NOMO-1 (cell line): ENCODE data around the gene CRTC3.
A peak's percentile ranks its signal among the peaks of the same experiment; 100 is the strongest.
"Not testable (repeated sequence)": the region's sequence is repeated elsewhere in the genome, so short reads cannot be mapped to it uniquely, and the experiment has no call there.

Experiments used
- DNase-seq, 2 experiments: peaks; one replicate each; lab custom pipeline; 2025; ENCODE audit not compliant: unreplicated experiment in 2 of 2; lab: John Stamatoyannopoulos, UW

CRTC3 gene

DNA sequence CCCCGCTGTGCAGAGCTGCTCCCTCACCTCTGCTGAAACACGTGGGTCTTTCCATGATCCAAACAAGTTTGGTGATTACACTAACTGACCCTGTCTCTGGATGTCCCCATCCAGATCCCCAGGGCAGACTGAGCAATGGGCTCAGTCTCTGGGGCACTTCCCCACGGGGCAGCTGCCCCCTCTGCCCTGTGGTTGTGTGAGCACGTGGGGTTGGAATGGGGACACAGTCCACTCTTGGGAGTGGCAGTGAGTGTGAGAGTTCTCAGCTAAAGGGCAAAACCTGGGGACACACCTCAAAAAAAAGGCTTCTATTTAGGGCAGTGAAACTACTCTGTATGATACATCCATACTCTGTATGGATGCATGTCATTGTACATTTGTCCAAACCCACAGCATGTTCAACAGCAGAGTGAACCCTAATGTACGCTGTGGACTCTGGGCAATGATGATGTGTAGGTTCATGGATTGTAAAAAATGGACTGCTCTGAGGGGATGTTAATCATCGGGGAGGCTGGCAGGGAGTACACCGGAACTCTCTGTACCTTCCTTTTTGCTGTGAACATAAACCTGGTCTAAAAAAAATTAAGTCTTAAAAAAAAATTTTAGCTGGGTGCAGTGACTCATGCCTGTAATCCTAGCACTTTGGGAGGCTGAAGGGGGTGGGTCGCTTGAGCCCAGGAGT is 137.5 kb downstream of the CRTC3 start:
- DNase-seq: peak in 1 of 2 experiments; percentile 26

DNA sequence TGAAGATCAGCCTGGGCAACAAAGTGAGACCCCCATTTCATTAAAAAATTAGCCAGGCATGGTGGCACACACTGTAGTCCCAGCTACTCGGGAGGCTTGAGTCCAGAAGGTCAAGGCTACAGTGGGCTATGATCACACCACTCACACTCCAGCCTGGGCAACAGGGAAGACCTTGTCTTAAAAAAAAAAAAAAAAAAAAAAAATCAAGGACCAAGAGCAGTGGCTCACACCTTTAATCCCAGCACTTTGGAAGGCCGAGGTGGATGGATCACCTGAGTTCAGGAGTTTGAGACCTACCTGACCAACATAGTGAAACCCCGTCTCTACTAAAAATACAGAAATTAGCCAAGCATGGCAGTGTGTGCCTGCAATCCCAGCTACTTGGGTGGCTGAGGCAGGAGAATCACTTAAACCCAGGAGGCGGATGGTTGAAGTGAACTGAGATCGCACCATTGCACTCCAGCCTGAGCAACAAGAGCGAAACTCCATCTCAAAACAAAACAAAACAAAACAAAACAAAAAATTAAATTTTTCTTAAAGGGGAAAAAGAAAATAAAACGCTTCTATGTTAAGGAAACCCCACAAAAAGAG is 138.1 kb downstream of the CRTC3 start:
- DNase-seq: not testable (repeated sequence)

GRCh38 chr15:90670631-90671030 is 140.9 kb downstream of the CRTC3 start:
- DNase-seq: not testable (repeated sequence)

- no peak for DNase-seq
Observed at GRCh38 chr15:90671216-90671615, 141.5 kb downstream of the CRTC3 start.

DNA sequence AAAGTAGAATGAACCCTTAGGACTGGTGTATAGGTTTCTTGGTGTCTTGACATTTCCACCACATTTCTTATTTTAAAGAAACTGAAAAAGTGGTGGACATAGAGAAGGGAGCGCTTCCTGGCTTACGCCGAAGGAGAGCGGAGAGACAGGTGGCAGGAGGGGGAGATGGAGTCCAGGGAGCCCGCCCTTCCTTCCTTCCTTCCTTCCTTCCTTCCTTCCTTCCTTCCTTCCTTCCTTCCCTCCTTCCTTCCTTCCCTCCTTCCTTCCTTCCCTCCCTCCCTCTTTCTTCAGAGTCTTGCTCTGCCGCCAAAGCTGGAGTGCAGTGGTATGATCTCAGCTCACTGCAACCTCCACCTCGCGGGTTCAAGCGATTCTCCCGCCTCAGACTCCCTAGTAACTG is 143.6 kb downstream of the CRTC3 start:
- not testable (repeated sequence) for DNase-seq

GRCh38 chr15:90674476-90674875 is 144.8 kb downstream of the CRTC3 start:
- no peak for DNase-seq

DNA sequence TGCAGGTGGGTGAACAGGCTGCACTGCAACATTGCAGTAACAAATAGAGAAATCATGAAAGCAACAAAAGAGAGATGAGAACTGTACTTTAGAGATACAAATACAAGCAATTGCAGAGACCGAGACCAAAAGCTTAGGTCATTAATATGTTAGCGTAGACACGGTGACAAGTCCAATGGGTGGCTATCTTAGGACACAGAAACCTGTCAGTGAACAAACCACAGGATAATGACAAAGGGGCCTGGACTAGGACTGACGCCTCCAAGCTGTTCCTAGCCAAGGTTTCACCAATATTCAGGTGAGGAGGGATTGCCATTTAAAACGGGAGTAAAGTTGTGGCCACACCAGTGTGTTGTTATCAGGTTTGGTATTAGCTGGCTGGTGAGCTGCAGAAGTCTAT is 145.7 kb downstream of the CRTC3 start:
- no peak for DNase-seq

- DNase-seq: no peak
Observed at GRCh38 chr15:90677807-90678790, 148.4 kb downstream of the CRTC3 start.

DNA sequence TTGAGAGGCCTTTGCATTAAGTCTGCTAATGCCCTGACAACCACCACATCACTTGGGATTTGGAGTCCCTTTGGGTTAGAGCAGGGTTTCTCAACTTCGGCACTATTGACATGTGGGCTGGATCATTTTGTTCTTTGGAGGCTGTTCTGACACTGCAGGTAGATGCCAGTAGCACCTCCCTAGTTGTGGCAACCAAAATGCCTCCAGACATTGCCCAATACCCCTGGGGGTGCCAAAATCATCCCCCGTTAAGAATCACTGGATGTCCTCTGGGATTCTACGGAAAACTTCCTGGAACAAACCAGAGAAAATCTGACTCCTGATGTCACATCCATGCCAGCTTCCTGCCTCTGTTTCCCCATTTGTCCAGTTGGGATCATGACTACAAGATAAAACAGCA is 150.2 kb downstream of the CRTC3 start:
- no peak for DNase-seq

DNA sequence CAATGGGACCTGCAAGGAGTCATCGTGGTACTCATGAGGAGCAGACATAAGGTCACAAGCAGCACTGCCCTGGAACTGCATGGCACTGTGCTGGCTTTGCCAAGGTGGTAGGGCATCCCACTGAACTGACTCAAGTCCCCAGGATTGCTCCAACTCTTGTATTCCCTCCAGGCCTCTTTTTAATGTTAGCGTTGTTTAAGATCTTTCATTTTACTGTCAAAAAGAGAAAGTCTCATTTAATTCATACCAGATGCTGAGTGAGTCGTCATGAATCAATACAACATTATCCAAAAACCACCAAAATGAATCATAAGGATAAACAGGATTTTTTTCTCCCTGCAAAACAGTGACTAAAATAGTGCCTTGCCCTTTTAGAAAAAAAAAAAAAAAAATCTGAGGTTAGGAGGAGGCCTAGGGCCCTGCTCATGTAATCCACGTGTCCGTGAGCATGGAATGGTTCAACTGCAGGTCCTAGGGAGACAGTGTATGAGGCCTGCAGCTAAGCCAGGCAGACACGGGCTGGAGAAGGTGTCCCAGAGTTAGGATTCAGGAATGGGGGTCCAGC is 150.7 kb downstream of the CRTC3 start:
- no peak for DNase-seq

- DNase-seq: no peak
Observed at GRCh38 chr15:90681056-90681455, 151.3 kb downstream of the CRTC3 start.

DNA sequence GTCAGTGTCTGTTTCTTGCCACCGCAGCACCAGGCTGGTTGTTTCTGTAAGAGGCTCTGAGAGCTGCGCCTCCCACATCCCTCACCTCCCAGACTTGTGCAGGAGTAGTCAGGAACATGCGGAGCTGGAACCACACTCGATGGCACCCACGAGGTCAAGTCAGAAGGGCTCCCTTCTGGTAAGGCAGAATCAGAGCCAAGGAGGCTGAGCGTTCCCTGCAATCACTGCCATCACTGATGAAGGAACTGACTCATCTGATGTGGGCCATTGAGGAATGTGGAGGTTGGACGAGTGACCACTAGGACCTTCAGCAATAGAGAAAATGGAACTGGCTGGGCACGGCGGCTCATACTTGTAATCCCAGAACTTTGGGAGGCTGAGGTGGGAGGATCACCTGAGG is 151.8 kb downstream of the CRTC3 start:
- DNase-seq: no peak

DNA sequence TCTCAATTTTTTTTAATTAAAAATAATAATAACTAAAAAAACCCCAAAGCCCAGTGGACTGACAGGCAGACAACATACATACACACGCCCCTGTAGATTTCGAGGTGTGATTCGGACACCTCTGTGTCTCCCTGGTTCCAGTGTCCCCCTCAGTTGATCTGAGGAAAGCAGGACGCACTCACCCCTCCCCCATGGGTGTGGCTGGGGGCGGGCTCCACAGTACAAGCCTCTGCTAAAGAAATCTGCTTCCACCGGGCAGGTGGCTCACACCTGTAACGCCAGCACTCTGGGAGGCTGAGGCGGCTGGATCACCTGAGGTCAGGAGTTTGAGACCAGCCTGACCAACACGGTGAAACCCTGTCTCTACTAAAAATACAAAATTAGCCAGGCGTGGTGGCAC is 153.6 kb downstream of the CRTC3 start:
- no peak for DNase-seq

DNA sequence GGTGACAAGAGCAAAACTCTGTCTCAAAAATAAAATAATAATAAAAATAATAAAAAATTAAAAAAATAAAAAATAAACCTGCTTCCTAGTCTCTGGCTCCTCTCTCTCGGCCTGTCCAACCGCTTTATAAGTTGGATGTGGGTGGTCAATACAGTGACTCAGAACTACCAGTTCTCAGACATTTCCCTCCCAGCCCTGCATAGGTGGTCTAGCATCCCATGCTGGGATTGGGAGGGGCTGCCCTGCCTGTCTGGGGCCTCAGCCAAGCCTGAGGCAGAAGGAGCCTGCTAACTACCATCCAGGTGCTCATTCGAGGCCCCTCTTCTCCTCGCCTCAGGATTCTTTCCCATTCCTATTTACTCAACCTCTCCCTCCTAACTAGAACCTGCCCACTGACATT is 154.2 kb downstream of the CRTC3 start:
- DNase-seq: no peak

DNA sequence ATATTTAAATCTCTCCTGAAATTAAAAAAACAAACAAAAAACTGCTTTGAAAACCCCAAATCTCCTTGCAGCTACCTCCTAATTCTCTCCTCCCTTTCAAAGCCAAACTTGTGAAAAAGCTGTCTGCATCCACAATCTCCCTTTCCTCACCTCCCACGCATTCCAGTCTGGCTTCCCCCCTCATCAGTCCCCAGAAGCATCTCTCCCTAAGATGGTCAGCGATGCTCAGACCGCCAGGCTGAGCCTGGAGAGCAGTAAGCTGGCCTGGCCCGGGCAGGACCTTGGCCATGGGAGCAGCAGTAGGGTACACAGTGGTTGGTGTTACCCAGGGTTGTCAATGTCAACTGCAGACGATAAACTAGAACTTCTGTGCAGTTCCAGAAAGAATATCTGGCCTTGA is 154.6 kb downstream of the CRTC3 start:
- no peak for DNase-seq

DNA sequence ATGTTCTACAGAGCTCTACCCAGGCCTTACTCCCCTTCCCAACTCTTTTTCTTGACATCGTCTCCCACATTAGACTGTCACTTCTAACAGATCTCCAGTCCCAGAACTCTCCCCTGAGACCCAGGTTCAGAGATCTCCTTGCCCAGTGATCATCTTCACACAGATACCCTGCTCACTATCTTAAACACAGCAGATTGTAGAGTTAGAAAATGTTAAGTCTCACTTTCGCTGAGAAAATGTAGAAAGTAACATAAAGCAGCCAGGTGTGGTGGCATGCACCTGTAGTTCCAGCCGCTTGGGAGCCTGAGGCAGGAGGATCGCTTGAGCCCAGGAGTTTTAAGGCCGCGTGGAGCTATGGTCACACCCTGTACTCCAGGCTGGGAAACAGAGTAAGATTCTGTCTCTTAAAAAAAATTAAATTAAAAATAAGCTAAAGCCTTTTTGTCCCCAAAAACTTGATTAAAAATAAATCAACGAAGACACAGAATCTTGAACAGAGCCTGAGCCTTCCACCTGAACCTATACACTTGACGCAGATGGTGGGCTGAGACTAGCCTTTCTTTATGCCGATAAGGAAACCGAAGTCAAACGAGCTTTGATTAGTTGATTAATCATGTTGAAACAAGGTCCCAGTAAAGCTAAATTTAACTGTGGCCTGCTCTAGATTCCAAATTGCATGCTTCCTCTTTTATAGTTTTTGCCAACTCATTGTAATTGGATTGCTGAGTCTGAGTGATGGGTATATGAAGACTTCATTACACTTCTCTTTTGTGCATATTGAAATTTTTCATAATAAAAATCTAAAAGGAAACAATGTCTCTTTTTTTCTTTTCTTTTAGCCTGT is 156.1 kb downstream of the CRTC3 start:
- peak; percentile 82 to 94 for DNase-seq

- peak in 1 of 2 experiments; percentile 69 for DNase-seq
Observed at GRCh38 chr15:90686435-90687218, 156.9 kb downstream of the CRTC3 start.

DNA sequence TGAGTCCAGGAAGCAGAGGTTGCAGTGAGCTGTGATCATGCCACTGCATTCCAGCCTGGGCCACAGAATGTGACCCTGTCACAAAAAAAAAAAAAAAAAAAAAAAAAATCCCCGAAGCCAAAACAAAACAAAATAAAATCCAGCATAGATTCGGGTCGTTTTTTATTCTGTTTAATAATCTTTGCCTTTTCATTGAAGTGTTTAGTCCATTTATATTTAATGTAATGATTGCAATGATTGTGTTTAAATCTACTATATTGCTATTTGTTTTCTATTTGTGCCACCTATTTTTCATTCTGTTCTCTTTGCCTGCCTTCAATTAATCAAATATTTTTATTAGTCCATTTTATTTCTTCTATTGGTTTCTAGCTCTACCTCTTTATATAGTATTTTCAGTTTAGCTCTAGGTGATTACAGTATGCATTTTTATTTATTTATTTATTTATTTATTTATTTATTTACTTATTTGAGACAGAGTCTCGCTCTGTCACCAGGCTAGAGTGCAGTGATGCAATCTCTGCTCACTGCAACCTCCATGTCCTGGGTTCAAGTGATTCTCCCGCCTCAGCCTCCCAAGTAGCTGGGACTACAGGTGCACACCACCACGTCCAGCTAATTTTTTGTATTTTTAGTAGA is 159.7 kb downstream of the CRTC3 start:
- DNase-seq: not testable (repeated sequence)

DNA sequence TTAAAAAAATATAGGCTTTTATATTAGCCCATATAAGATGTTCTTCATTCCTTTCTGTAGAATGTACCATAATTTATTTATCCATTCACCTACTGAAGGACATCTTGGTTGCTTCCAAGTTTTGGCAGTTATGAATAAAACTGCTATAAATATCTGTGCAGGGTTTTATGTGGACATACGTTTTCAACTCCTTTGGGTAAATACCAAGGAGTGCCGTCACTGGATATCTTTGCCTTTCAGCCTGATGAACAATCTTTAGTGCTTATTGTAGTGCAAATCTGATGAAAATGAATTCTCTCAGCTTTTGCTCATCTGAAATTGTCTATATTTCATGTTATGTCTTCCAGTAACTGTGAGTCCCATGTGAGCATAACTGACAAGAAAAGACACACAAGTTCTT is 160.9 kb downstream of the CRTC3 start:
- no peak for DNase-seq
